IMR-90 (cell line): ENCODE measurements around the gene HERPUD1. TPM values are rescaled to one million over a fixed set of nuclear protein-coding genes. Genes with fewer than 3 reads are reported as not detected.
A peak's percentile ranks its signal among the peaks of the same experiment; 100 is the strongest.

Experiments used
- ATAC-seq: fragments of 200-7000 bp; cut with Tn5 transposase; 2 replicates; pipeline ENCODE4 v1.9.1; 2020; ENCODE audit warnings: low read depth, mild to moderate bottlenecking, moderate library complexity
- BruUV-seq: library from RNA; stranded (reverse); fragments of 400-500 nt; replicated peaks from 2 replicates; lab custom pipeline; 2021; lab: Mats Ljungman, UMichigan
- CTCF ChIA-PET: fragments of 300-600 bp; formaldehyde crosslinking; extraction: SDS; loops from one replicate; lab custom pipeline; 2021; ENCODE audit warnings: antibody characterized with exemption; lab: Yijun Ruan, JAX
- POLR2A ChIA-PET: fragments of 300-600 bp; sonication (Branson Sonifier 250); formaldehyde crosslinking; loops from one replicate; lab custom pipeline; 2022; ENCODE audit warnings: antibody characterized with exemption; ENCODE audit not compliant: unreplicated experiment; lab: Charles Lee
- DNase-seq: peaks from one replicate; pipeline ENCODE4 v3.0.0; 2013
- H2AFZ ChIP-seq: replicated peaks from 2 replicates; pipeline ENCODE3; 2013; ENCODE audit warnings: low read length, mild to moderate bottlenecking; ENCODE audit not compliant: poor library complexity
- H2AK5ac ChIP-seq: 2 replicates; pipeline ENCODE4 v1.6.1; 2013; ENCODE audit warnings: low read depth, low read length, inconsistent platforms
- H2AK9ac ChIP-seq: replicated peaks from 2 replicates; pipeline ENCODE3; 2013; ENCODE audit warnings: mild to moderate bottlenecking, low read depth, low read length, moderate library complexity; ENCODE audit not compliant: poor library complexity
- H2BK120ac ChIP-seq: 2 replicates; pipeline ENCODE4 v1.6.1; 2013; ENCODE audit warnings: low read depth, low read length, inconsistent platforms
- H2BK15ac ChIP-seq: 3 replicates; pipeline ENCODE4 v1.6.1; 2013; ENCODE audit warnings: low read depth, low read length, inconsistent platforms
- H2BK20ac ChIP-seq: 2 replicates; pipeline ENCODE4 v1.6.1; 2013; ENCODE audit warnings: low read depth, mild to moderate bottlenecking, inconsistent platforms, low read length, moderate library complexity
- H2BK5ac ChIP-seq: 2 replicates; pipeline ENCODE4 v1.6.1; 2013; ENCODE audit warnings: mild to moderate bottlenecking, low read depth, low read length, inconsistent platforms; ENCODE audit not compliant: poor library complexity, severe bottlenecking
- H3K14ac ChIP-seq: replicated peaks from 2 replicates; pipeline ENCODE4 v1.6.1; 2013; ENCODE audit warnings: low read depth, low read length, inconsistent platforms
- H3K18ac ChIP-seq: 2 replicates; pipeline ENCODE4 v1.6.1; 2013; ENCODE audit warnings: low read depth, low read length, control low read depth
- H3K23ac ChIP-seq: 2 replicates; pipeline ENCODE4 v1.6.1; 2013; ENCODE audit warnings: low read depth, low read length, inconsistent platforms
- H3K27ac ChIP-seq: 2 replicates; pipeline ENCODE4 v1.5.1; 2013; ENCODE audit warnings: mild to moderate bottlenecking, control low read depth, low read length; ENCODE audit not compliant: insufficient read depth
- H3K27me3 ChIP-seq: 2 replicates; pipeline ENCODE4 v1.6.1; 2013; ENCODE audit warnings: low read length; ENCODE audit not compliant: control insufficient read depth, insufficient read depth
- H3K36me3 ChIP-seq: 2 replicates; pipeline ENCODE4 v1.6.1; 2013; ENCODE audit warnings: low read length, mixed read lengths; ENCODE audit not compliant: control insufficient read depth, insufficient read depth
- H3K4ac ChIP-seq: 2 replicates; pipeline ENCODE4 v1.6.1; 2013; ENCODE audit warnings: low read depth, low read length, inconsistent platforms
- H3K4me1 ChIP-seq: 2 replicates; pipeline ENCODE4 v1.6.1; 2013; ENCODE audit warnings: low read length, mixed read lengths; ENCODE audit not compliant: control insufficient read depth, insufficient read depth
- H3K4me2 ChIP-seq: 2 replicates; pipeline ENCODE4 v1.6.1; 2013; ENCODE audit warnings: low read depth, mild to moderate bottlenecking, control low read depth, low read length, moderate library complexity
- H3K4me3 ChIP-seq: 2 replicates; pipeline ENCODE4 v1.5.1; 2013; ENCODE audit warnings: low read depth, mild to moderate bottlenecking, control low read depth, low read length, moderate library complexity; ENCODE audit not compliant: insufficient read depth
- H3K56ac ChIP-seq: 2 replicates; pipeline ENCODE4 v1.6.1; 2013; ENCODE audit warnings: low read length, inconsistent platforms; ENCODE audit not compliant: insufficient read depth; ENCODE audit errors: extremely low read depth
- H3K79me1 ChIP-seq, 2 experiments: 2 replicates each; pipeline ENCODE4 v1.6.1; 2013; ENCODE audit warnings: low read length in 2 of 2, inconsistent platforms in 1 of 2, low read depth in 1 of 2
- H3K9ac ChIP-seq: 2 replicates; pipeline ENCODE4 v1.6.1; 2013; ENCODE audit warnings: low read depth, low read length, control low read depth
- H3K9me1 ChIP-seq: 2 replicates; pipeline ENCODE4 v1.6.1; 2013; ENCODE audit warnings: low read length, inconsistent platforms; ENCODE audit not compliant: insufficient read depth
- H3K9me3 ChIP-seq: 2 replicates; pipeline ENCODE4 v1.6.1; 2013; ENCODE audit warnings: low read length; ENCODE audit not compliant: control insufficient read depth, insufficient read depth
- H4K20me1 ChIP-seq: 2 replicates; pipeline ENCODE4 v1.6.1; 2013; ENCODE audit warnings: low read length, inconsistent platforms; ENCODE audit not compliant: insufficient read depth
- H4K5ac ChIP-seq: 2 replicates; pipeline ENCODE4 v1.6.1; 2013; ENCODE audit warnings: mild to moderate bottlenecking, low read depth, low read length, control low read depth
- H4K8ac ChIP-seq, 2 experiments: 2 replicates each; pipeline ENCODE4 v1.6.1; 2013; ENCODE audit warnings: low read depth in 2 of 2, low read length in 2 of 2, control low read depth in 1 of 2, inconsistent platforms in 1 of 2
- H4K91ac ChIP-seq: 2 replicates; pipeline ENCODE4 v1.6.1; 2013; ENCODE audit warnings: low read depth, low read length, inconsistent platforms; ENCODE audit not compliant: insufficient read depth
- CTCF ChIP-seq: conservative IDR thresholded peaks from 2 replicates; pipeline ENCODE4 v1.5.1; 2012; ENCODE audit warnings: mild to moderate bottlenecking, low read depth, low read length, improper control_type of control experiment
- ELK1 ChIP-seq: fragments of 150-350 bp; IDR thresholded peaks from 2 replicates; pipeline ENCODE4 v1.6.1; 2016; ENCODE audit warnings: low read depth, mild to moderate bottlenecking, low read length, moderate library complexity, borderline replicate concordance
- RCOR1 ChIP-seq: IDR thresholded peaks from 2 replicates; pipeline ENCODE4 v1.6.1; 2012; ENCODE audit warnings: mild to moderate bottlenecking, low read length, improper control_type of control experiment; ENCODE audit not compliant: insufficient replicate concordance
- WGBS, 2 experiments: methylation state at CpG; one replicate each; pipeline versions ENCODE4 v1.1.5 to v1.1.7; 2013; ENCODE audit warnings: missing lambda C conversion rate in 2 of 2; ENCODE audit not compliant: insufficient read length in 1 of 2; ENCODE audit errors: extremely low coverage in 2 of 2; 5-methylcytosine and 5-hydroxymethylcytosine counted together
- dilution Hi-C: fragments of 300-500 bp; cut with HindIII; formaldehyde crosslinking; loops from one replicate; pipeline ENCODE4 v1.14.3; 2018; ENCODE audit warnings: low sequenced_read_pairs; ENCODE audit not compliant: unreplicated experiment
- in situ Hi-C: fragments of 300-500 bp; cut with MboI; formaldehyde crosslinking; loops from 3 replicates; pipeline ENCODE4 v1.14.3; 2019; ENCODE audit warnings: low sequenced_read_pairs, inconsistent platforms, mixed read lengths
- intact Hi-C: fragments of 100-400 bp; cut with micrococcal nuclease; formaldehyde crosslinking; loops from 2 replicates; pipeline ENCODE4 v1.10.0; 2022
- polyA plus RNA-seq, 3 experiments: library from polyadenylated mRNA; depleted of rRNA; stranded (reverse); fragments of >200 nt; gene quantifications; 2 replicates each; pipeline ENCODE4 v1.2.3, GENCODE V29; 2012; ENCODE audit warnings: low replicate concordance in 1 of 3
- total RNA-seq: library from RNA; depleted of rRNA; stranded (reverse); fragments of >200 nt; gene quantifications from 2 replicates; pipeline ENCODE4 v1.2.3, GENCODE V29; 2012

Gene HERPUD1
- total and polyA plus RNA-seq, 2 of the 4 experiments (the other 2 are of a cell fraction) = 130 to 148 TPM

- intact Hi-C loops (no loop called here), dilution Hi-C loops (no loop called here), in situ Hi-C loops (no loop called here)
- ChIA-PET CTCF (no interaction called here), POLR2A (no interaction called here)
- H3K27me3 ChIP-seq = no peaks in the 10 kb centered on the region
- H3K18ac ChIP-seq = no peak overlapping the region
- H3K4me1 ChIP-seq = peaks cover 9% of the 10 kb centered on the region
- no peak for TF ChIP-seq RCOR1
- no peak for TF ChIP-seq ELK1
- TF ChIP-seq CTCF = peak; percentile 19; the same call in 1 of the 2 replicates
- no peak overlapping the region for H4K91ac ChIP-seq
- no peak for ATAC-seq
- no peaks in the 10 kb centered on the region for H3K9me3 ChIP-seq
- no peak overlapping the region for H4K8ac ChIP-seq
- BruUV-seq = no TSS peak
- no peaks in the 10 kb centered on the region for H3K36me3 ChIP-seq
- no peak for DNase-seq
- H3K4me3 ChIP-seq = no peak overlapping the region
- H3K27ac ChIP-seq = no peak overlapping the region
- no peak overlapping the region for H3K4ac ChIP-seq
- no peak overlapping the region for H2BK120ac ChIP-seq
- no peak overlapping the region for H2AK9ac ChIP-seq
- H3K79me1 ChIP-seq = no peaks in the 10 kb centered on the region
- H2BK5ac ChIP-seq = no peak overlapping the region
- H4K5ac ChIP-seq = no peak overlapping the region
- H4K20me1 ChIP-seq = no peaks in the 10 kb centered on the region
- no peak overlapping the region for H2BK20ac ChIP-seq
- no peak overlapping the region for H2BK15ac ChIP-seq
- no peak overlapping the region for H3K9ac ChIP-seq
- no peaks in the 10 kb centered on the region for H3K9me1 ChIP-seq
- H2AFZ ChIP-seq = no peak overlapping the region
- H3K4me2 ChIP-seq = no peak overlapping the region
- no peak overlapping the region for H3K14ac ChIP-seq
- no peak overlapping the region for H3K56ac ChIP-seq
- no peak overlapping the region for H2AK5ac ChIP-seq
- WGBS, 2 experiments = no CpG with 5 or more reads among the region's 4 CpGs
- no peak overlapping the region for H3K23ac ChIP-seq
Observed at GRCh38 chr16:56956756-56957155, 24.8 kb downstream of the HERPUD1 start.
